Amniotic stem cell (primary cell): ENCODE results near the gene RHOBTB1.
A peak's percentile ranks its signal among the peaks of the same experiment; 100 is the strongest.
"Not testable (repeated sequence)": the region's sequence is repeated elsewhere in the genome, so short reads cannot be mapped to it uniquely, and the experiment has no call there.

Experiments
- DNase-seq: peaks from one replicate; lab custom pipeline; 2025; lab: John Stamatoyannopoulos, UW

RHOBTB1 gene

GRCh38 chr10:60940446-60940845 lies 3.5 kb downstream of the RHOBTB1 start:
- no peak for DNase-seq

GRCh38 chr10:60937784-60938654 lies 6.0 kb downstream of the RHOBTB1 start:
- DNase-seq: no peak

- no peak for DNase-seq
These were observed 7.0 kb downstream of the RHOBTB1 start for GRCh38 chr10:60937022-60937421.

GRCh38 chr10:60934215-60935175 lies 9.5 kb downstream of the RHOBTB1 start:
- no peak for DNase-seq

- DNase-seq: no peak
These were observed 11.2 kb downstream of the RHOBTB1 start for GRCh38 chr10:60932756-60933155.

GRCh38 chr10:60930237-60930636 lies 13.7 kb downstream of the RHOBTB1 start:
- DNase-seq: no peak

- DNase-seq: no peak
These were observed 22.4 kb downstream of the RHOBTB1 start for GRCh38 chr10:60921633-60922032.

GRCh38 chr10:60920479-60920878 lies 23.5 kb downstream of the RHOBTB1 start:
- no peak for DNase-seq

GRCh38 chr10:60919551-60919950 lies 24.4 kb downstream of the RHOBTB1 start:
- DNase-seq: no peak

- DNase-seq: no peak
These were observed 26.4 kb downstream of the RHOBTB1 start for GRCh38 chr10:60917331-60918280.

- no peak for DNase-seq
These were observed 28.0 kb downstream of the RHOBTB1 start for GRCh38 chr10:60916025-60916424.

- DNase-seq: peak; percentile 25
These were observed 29.3 kb downstream of the RHOBTB1 start for GRCh38 chr10:60914690-60915141.

GRCh38 chr10:60913657-60914056 lies 30.3 kb downstream of the RHOBTB1 start:
- no peak for DNase-seq

GRCh38 chr10:60913071-60913470 lies 30.9 kb downstream of the RHOBTB1 start:
- no peak for DNase-seq

GRCh38 chr10:60911715-60912114 lies 32.3 kb downstream of the RHOBTB1 start:
- DNase-seq: no peak

GRCh38 chr10:60911216-60911615 lies 32.8 kb downstream of the RHOBTB1 start:
- DNase-seq: no peak

- no peak for DNase-seq
These were observed 33.4 kb downstream of the RHOBTB1 start for GRCh38 chr10:60910543-60910942.

- DNase-seq: no peak
These were observed 35.1 kb downstream of the RHOBTB1 start for GRCh38 chr10:60908896-60909295.

- DNase-seq: no peak
These were observed 36.0 kb downstream of the RHOBTB1 start for GRCh38 chr10:60908031-60908430.

GRCh38 chr10:60907236-60907635 lies 36.7 kb downstream of the RHOBTB1 start:
- no peak for DNase-seq

- DNase-seq: not testable (repeated sequence)
These were observed 37.2 kb downstream of the RHOBTB1 start for GRCh38 chr10:60906825-60907224.
